Common myeloid progenitor, CD34-positive (primary cell): Measurements from ENCODE around the gene ALB.

Experiments used
- CTCF ChIA-PET: fragments of 350-600 bp; sonication (Branson Sonifier 250); formaldehyde crosslinking; loops from one replicate; lab custom pipeline; 2021; ENCODE audit warnings: antibody characterized with exemption; lab: Charles Lee
- POLR2A ChIA-PET: fragments of 350-600 bp; sonication (Branson Sonifier 250); formaldehyde crosslinking; loops from one replicate; lab custom pipeline; 2021; ENCODE audit warnings: antibody characterized with exemption; lab: Charles Lee
- DNase-seq, 3 donors: peaks; one replicate each; pipeline versions ENCODE4 v3.0.0 to v3.0.0-alpha.2; 2013
- H3K27ac ChIP-seq, 2 experiments: 1 replicate in 1 of 2; 2 replicates in 1 of 2; pipeline ENCODE4 v1.7.0; 2013; ENCODE audit warnings: inconsistent platforms in 2 of 2, low read length in 2 of 2, mild to moderate bottlenecking in 2 of 2, low read depth in 1 of 2, moderate library complexity in 1 of 2; ENCODE audit not compliant: severe bottlenecking in 2 of 2, insufficient read depth in 1 of 2, poor library complexity in 1 of 2
- H3K27me3 ChIP-seq, 5 experiments: replicated peaks in 2 of 5; 1 replicate in 3 of 5; 2 replicates in 2 of 5; pipeline versions ENCODE4 v1.6.1 to v1.7.0; 2013; ENCODE audit warnings: low read length in 4 of 5, mild to moderate bottlenecking in 2 of 5, moderate library complexity in 2 of 5, inconsistent platforms in 1 of 5; ENCODE audit not compliant: insufficient read depth in 5 of 5, control insufficient read depth in 4 of 5
- H3K36me3 ChIP-seq, 4 experiments: 1 replicate in 2 of 4; 2 replicates in 2 of 4; pipeline versions ENCODE4 v1.6.1 to v1.7.0; 2013; ENCODE audit warnings: low read length in 3 of 4, control low read depth in 1 of 4, mild to moderate bottlenecking in 1 of 4; ENCODE audit not compliant: control insufficient read depth in 4 of 4, insufficient read depth in 4 of 4
- H3K4me1 ChIP-seq, 4 experiments: 1 replicate in 3 of 4; 2 replicates in 1 of 4; pipeline versions ENCODE4 v1.6.1 to v1.7.1; 2013; ENCODE audit warnings: low read length in 3 of 4, mild to moderate bottlenecking in 3 of 4, control low read depth in 1 of 4, inconsistent platforms in 1 of 4, moderate library complexity in 1 of 4; ENCODE audit not compliant: control insufficient read depth in 4 of 4, insufficient read depth in 4 of 4; ENCODE audit errors: control extremely low read depth in 1 of 4
- H3K4me3 ChIP-seq, 7 experiments: 1 replicate in 4 of 7; 2 replicates in 3 of 7; pipeline versions ENCODE4 v1.5.1 to v1.7.0; 2013; ENCODE audit warnings: mild to moderate bottlenecking in 7 of 7, low read length in 6 of 7, moderate library complexity in 6 of 7, inconsistent platforms in 2 of 7, low read depth in 2 of 7, control low read depth in 1 of 7; ENCODE audit not compliant: insufficient read depth in 4 of 7, control insufficient read depth in 1 of 7; ENCODE audit errors: extremely low read depth in 1 of 7
- H3K9me3 ChIP-seq, 5 experiments: 1 replicate in 4 of 5; 2 replicates in 1 of 5; pipeline versions ENCODE4 v1.6.1 to v1.7.1; 2013; ENCODE audit warnings: low read length in 4 of 5, mild to moderate bottlenecking in 2 of 5, inconsistent platforms in 1 of 5, low read depth in 1 of 5, moderate library complexity in 1 of 5; ENCODE audit not compliant: control insufficient read depth in 4 of 5, insufficient read depth in 2 of 5; ENCODE audit errors: control extremely low read depth in 1 of 5
- WGBS: methylation state at CpG from one replicate; pipeline ENCODE4 v1.1.5; 2013; ENCODE audit not compliant: insufficient coverage; 5-methylcytosine and 5-hydroxymethylcytosine counted together

The ALB gene

GRCh38 chr4:73437558-73437956, 33.5 kb downstream of the ALB start:
- POLR2A ChIA-PET, result no interaction called here
- Histone ChIP-seq H3K27me3 (no peaks in the 10 kb centered on the region), H3K27ac (no peak overlapping the region), H3K36me3 (no peaks in the 10 kb centered on the region), H3K4me1 (no peaks in the 10 kb centered on the region), H3K9me3 (no peaks in the 10 kb centered on the region), H3K4me3 (no peak overlapping the region)
- CTCF ChIA-PET, result interaction anchor here (2.2 kb wide), 1 partner anchor 9 kb away, joined by 8 read pairs; no protein-coding TSS in a partner anchor
- DNase-seq, result no peak

- no peak overlapping the region for H3K27ac ChIP-seq
- no peaks in the 10 kb centered on the region for H3K9me3 ChIP-seq
- DNase-seq, result no peak
- CTCF ChIA-PET, result interaction anchor here (2.2 kb wide), 1 partner anchor 10 kb away, joined by 8 read pairs; no protein-coding TSS in a partner anchor
- no peaks in the 10 kb centered on the region for H3K36me3 ChIP-seq
- H3K4me1 ChIP-seq, result no peaks in the 10 kb centered on the region
- H3K4me3 ChIP-seq, result no peak overlapping the region
- POLR2A ChIA-PET, result no interaction called here
- 100% methylated on average over 1 of the region's 1 CpG for WGBS
- no peaks in the 10 kb centered on the region for H3K27me3 ChIP-seq
Observed at GRCh38 chr4:73438048-73438447, 34.0 kb downstream of the ALB start.

GRCh38 chr4:73438582-73439215, 34.6 kb downstream of the ALB start:
- WGBS, result no CpG with 5 or more reads among the region's 2 CpGs
- no peaks in the 10 kb centered on the region for H3K9me3 ChIP-seq
- H3K4me3 ChIP-seq, result no peak overlapping the region
- H3K27ac ChIP-seq, result no peak overlapping the region
- no peaks in the 10 kb centered on the region for H3K36me3 ChIP-seq
- no peaks in the 10 kb centered on the region for H3K4me1 ChIP-seq
- CTCF ChIA-PET, result interaction anchor here (2.2 kb wide), 1 partner anchor 10 kb away, joined by 8 read pairs; no protein-coding TSS in a partner anchor
- POLR2A ChIA-PET, result no interaction called here
- DNase-seq, result no peak
- H3K27me3 ChIP-seq, result no peaks in the 10 kb centered on the region

- no peak for DNase-seq
- ChIA-PET CTCF (no interaction called here), POLR2A (no interaction called here)
- no peak overlapping the region for H3K4me3 ChIP-seq
- H3K36me3 ChIP-seq, result no peaks in the 10 kb centered on the region
- H3K9me3 ChIP-seq, result no peaks in the 10 kb centered on the region
- no CpG with 5 or more reads among the region's 2 CpGs for WGBS
- H3K27ac ChIP-seq, result no peak overlapping the region
- no peaks in the 10 kb centered on the region for H3K27me3 ChIP-seq
- no peaks in the 10 kb centered on the region for H3K4me1 ChIP-seq
Observed at GRCh38 chr4:73439445-73439844, 35.4 kb downstream of the ALB start.

GRCh38 chr4:73439991-73440390, 35.9 kb downstream of the ALB start:
- H3K27ac ChIP-seq, result no peak overlapping the region
- no peak for DNase-seq
- H3K27me3 ChIP-seq, result no peaks in the 10 kb centered on the region
- H3K4me3 ChIP-seq, result no peak overlapping the region
- no peaks in the 10 kb centered on the region for H3K36me3 ChIP-seq
- WGBS, result 100% methylated on average over 2 of the region's 3 CpGs
- ChIA-PET POLR2A (no interaction called here), CTCF (no interaction called here)
- H3K4me1 ChIP-seq, result no peaks in the 10 kb centered on the region
- no peaks in the 10 kb centered on the region for H3K9me3 ChIP-seq

GRCh38 chr4:73440653-73441052, 36.6 kb downstream of the ALB start:
- WGBS, result 100% methylated on average over 3 of the region's 3 CpGs

GRCh38 chr4:73442275-73442674, 38.2 kb downstream of the ALB start:
- CTCF ChIA-PET, result no interaction called here
- no CpG with 5 or more reads among the region's 5 CpGs for WGBS

More at GRCh38 chr4:73440653-73441052, 36.6 kb downstream of the ALB start:
- Histone ChIP-seq H3K27me3 (no peaks in the 10 kb centered on the region), H3K36me3 (no peaks in the 10 kb centered on the region), H3K4me1 (no peaks in the 10 kb centered on the region), H3K27ac (no peak overlapping the region), H3K9me3 (no peaks in the 10 kb centered on the region), H3K4me3 (no peak overlapping the region)
- ChIA-PET CTCF (no interaction called here), POLR2A (no interaction called here)
- DNase-seq, result no peak

More at GRCh38 chr4:73442275-73442674, 38.2 kb downstream of the ALB start:
- no peak overlapping the region for H3K4me3 ChIP-seq
- H3K9me3 ChIP-seq, result no peaks in the 10 kb centered on the region
- no peaks in the 10 kb centered on the region for H3K36me3 ChIP-seq
- DNase-seq, result no peak
- H3K4me1 ChIP-seq, result no peaks in the 10 kb centered on the region
- H3K27me3 ChIP-seq, result no peaks in the 10 kb centered on the region
- no peak overlapping the region for H3K27ac ChIP-seq
- POLR2A ChIA-PET, result no interaction called here
